Stimulated activated CD4-positive, alpha-beta T cell treated with anti-CD3 and anti-CD28 coated beads, Interleukin-4, amount 100 ng/mL, for 4 hours (primary cell): ENCODE results near the gene EFCAB7.
A peak's percentile ranks its signal among the peaks of the same experiment; 100 is the strongest.
"Not testable (repeated sequence)": the region's sequence is repeated elsewhere in the genome, so short reads cannot be mapped to it uniquely, and the experiment has no call there.

ENCODE experiments used
- DNase-seq, 2 experiments: peaks; one replicate each; pipeline ENCODE4 v3.0.0-alpha.2; 2020

EFCAB7 gene

DNA sequence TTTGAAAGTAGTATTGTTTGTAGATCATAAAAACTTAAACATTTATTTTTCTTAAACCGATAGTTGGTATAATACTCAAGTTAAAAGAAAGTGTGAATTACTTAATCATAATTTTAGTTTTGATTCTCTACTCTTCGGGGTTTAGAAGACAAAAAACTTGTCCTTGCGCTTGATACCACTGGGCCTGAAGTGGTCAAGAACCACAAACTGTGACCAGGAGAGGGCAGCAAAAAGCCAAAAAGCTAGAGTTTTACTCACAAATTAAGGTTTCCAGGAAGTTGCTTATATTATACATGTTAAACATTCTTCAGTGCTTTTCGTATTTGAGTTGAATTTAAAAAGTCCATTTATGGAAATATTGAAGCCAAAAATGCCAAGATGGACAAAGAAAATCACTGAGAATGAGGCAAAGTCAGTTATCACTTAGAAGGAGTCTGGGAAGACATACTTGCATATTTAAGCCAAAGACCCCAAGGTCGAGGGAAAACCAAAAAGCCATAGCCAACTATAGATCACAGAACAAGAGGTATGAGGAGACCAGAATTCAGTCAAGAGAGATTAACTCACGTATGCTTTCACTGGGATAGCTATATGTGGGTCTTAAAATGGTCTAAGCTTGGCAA, 34.2 kb downstream of the EFCAB7 start:
- DNase-seq = no peak

DNA sequence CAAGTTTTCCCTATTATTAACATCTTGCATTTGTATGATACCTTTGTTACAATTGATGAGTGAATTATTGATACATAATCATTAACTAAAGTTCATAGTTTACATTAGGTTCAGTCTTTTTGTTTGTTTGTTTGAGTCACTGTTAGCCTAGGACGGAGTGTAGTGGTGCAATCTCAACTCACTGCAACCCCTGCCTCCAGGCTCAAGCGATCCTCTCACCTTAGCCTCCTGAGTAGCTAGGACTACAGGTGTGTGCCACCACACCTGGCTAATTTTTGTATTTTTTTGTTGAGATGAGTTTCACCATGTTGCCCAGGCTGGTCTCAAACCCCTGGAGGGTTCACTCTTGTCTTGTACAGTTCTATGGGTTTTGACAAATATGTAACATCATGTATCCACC, 36.0 kb downstream of the EFCAB7 start:
- DNase-seq = no peak

DNA sequence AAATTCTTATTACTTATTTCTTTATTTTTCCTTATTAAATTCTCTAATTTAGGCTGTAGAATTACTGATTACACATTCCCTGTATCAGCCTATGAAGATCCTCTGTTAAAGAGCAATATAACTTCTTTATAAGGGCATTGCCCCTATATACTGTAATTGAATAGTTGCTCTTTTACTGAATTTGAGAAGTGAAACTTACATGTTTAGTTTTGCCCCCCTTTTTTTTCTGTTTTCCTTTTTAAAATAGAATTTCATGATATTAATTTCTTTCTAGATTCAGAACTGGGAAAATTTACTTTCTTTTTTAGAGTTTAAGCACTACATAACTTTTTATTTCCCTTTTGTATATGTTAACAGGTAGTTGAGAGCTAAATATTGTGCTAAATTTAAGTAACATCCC, 40.4 kb downstream of the EFCAB7 start:
- no peak for DNase-seq

DNA sequence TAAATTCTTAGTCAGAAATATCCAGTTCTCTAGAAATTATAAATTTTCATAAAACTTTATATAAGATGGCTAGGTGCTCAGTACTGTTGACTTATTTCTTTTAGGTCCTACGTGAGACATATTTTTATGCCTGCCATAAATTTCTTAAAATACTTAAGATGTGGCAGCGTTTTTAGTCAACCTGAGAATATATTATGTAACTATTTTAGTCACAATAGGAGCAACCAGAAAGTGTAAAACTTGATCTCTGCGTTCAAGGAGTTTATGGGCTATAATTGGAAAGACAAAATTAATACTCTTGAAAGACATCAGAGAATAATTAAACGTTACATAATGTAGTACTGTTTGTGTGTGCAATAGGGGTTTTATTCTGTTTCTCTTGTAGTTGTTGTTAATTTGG, 45.7 kb downstream of the EFCAB7 start:
- DNase-seq = no peak

DNA sequence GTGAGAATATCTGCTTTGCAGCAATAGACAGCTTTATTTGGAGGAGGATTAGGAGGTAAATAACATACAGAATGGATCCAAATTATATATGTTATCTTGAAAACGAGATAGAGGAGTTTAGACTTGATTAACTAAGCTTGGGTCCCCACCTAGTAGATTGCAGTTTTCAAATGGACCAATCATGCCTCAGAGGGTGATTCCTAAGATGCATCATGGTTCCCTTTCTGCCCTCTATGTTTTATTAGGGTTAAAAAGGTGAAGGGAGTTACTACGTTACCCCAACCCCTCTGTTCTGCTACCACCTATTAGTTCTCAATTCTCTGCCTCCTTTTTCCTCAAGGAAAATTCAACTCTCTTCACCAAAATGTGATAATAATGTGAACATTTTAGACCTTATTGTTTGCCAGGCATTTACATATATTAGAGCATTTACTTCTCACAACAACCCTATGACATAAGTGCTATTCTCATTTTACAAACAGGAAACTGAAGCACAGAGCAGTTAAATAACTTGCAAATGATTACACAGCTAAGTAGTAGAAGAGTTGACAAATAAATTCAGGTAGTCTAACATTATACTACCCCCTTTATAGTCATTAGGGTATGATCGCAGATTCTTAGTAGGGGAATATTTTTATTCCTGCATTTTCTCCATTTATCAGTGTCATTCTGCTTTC, 46.5 kb downstream of the EFCAB7 start:
- DNase-seq = no peak

DNA sequence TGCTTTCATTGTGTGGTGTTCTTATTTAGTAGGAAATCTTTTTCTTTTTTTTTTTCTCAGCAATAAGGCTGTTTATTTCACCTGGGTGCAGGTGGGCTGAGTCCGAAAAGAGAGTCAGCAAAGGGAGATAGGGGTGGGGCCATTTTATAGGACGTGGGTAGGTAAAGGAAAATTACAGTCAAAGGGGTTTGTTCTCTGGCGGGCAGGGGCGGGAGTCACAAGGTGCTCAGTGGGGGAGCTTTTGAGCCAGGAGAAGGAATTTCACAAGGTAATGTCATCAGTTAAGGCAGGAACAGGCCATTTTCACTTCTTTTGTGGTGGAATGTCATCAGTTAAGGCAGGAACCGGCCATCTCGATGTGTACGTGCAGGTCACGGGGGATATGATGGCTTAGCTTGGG, 49.4 kb downstream of the EFCAB7 start:
- DNase-seq = not testable (repeated sequence)

DNA sequence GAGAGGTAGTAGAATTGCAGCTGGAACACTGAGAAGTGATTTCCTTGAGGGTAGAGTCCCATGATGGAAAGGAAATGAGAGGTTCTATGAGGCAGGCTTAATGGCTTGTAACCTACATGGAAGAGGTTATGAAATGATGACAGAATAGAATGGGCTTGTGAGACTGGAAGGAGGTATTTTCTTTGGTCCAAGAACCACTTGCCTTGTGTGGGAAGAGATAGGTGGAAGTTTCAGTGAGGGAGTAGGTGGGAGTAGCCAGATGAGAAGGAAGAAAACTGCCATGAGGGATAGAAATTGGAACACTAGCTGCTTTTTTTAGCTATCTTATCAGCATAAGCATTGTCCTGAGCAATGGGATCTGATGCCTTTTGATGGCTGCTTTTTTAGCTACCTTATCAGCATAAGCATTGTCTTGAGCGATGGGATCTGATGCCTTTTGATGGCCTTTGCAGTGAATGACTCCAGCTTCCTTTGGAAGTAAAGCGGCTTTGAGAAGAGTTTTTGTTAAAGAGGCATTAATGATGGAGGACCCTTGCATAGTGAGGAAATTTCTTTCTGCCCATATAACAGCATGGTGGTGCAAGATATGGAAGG, 51.0 kb downstream of the EFCAB7 start:
- not testable (repeated sequence) for DNase-seq

DNA sequence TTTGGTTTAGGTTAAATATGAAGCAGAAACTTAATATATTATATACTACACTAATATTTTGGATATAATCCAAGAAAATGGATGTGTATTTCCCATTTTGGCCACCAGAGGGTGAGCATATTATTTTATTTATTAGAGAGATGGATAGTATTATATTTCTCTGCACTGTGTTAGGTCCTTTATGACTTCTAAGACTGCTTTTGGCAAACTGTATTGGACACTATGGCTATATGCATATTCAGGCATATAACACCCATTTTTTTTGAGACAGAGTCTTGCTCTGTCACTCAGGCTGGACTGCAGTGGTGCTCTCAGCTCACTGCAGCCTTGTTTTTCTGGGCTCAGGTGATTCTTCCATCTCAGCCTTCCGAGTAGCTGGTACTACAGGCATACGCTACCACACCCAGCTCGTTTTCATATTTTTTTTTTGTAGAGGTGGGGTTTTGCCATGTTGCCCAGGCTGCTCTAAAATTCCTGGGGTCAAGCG, 52.1 kb downstream of the EFCAB7 start:
- DNase-seq = no peak

DNA sequence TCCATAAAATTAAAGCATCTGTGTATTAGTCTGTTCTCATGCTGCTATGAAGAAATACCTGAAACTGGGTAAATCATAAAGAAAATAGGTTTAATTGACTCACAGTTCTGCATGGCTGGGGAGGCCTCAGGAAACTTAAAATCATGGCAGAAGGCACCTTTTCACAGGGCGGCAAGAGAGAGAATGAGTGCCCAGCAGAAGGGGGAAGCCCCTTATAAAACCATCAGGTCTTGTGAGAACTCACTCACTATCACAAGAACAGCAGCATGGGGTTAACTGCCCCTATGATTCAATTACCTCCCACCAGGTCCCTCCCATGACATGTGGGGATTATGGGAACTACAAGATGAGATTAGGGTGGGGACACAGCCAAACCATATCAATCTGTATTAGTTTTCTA, 63.0 kb downstream of the EFCAB7 start:
- not testable (repeated sequence) for DNase-seq

DNA sequence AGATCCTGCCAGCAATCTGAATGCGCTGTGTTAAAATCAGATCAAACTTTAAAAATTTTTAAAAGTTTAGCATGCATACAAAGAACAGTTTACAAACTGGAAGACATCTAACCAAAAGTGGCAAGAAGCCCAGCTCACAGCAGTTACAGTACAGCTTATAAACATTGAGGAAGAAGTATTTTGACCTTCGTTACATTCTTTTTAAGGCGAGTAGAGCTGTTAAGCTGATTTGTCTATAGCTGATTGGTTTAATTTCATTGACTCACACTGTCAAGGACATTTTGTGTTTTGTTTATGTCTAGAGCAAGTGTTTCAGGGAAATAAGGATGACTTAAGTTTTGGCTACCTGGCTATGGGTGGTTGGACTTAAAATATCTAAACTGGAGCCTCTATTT, 66.8 kb downstream of the EFCAB7 start:
- no peak for DNase-seq

DNA sequence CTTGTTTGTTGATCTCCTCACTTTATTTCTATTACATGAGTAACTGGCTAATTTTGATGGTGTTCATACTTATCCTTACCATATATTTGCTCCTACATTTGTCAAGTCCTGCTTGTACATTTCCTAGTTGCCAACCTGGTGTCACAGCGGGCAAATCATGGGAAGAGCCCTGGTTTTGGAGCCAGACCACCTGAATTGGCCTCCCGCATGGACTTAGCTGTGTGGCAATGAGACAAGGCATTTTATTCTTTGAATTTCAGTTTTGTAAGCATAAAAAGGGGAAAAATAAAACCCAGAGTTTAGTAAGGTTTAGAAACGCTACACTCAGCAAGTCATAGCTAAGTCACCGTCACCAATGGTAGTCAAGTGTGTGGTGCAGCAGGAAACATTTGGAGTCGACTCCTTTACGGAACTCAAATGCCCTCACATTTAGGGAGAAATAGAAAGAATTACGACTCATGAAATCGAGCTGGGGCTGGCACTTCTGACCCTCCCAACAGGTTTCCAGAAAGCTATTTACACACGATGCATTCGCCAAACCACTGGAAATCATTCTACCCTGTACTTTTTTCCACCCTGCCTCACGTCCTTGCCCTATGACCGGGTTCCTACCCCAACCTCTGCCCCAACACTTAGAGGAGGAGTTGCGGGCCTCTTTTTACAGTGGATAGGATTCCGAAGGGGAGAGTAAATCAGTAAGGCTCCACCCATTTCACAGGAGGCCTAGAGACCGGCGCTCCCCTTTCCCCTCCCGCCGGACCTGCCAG, 69.4 kb downstream of the EFCAB7 start:
- DNase-seq = peak in 1 of 2 experiments; percentile 36

DNA sequence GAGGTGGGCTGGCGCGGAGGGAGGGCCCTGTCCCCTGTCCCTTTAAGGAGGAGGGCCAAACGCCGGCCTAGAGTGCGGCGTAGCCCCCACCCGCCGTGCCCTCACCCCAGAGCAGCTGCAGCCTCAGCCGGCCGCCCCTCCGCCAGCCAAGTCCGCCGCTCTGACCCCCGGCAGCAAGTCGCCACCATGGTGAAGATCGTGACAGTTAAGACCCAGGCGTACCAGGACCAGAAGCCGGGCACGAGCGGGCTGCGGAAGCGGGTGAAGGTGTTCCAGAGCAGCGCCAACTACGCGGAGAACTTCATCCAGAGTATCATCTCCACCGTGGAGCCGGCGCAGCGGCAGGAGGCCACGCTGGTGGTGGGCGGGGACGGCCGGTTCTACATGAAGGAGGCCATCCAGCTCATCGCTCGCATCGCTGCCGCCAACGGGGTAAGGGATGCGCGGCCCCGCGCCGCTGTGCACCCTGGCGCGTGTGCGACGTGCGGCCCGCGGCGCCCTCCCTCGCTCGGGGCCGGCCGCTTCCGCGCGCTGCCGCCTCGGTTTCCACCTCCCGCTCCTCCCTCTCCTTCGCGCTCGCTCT, 70.1 kb downstream of the EFCAB7 start, which contains the start of gene PGM1:
Gene PGM1 (plus strand): TSS at position 109 of the 583 bp plus-strand sequence. CDS start 78 bp downstream, at position 187.
- peak; percentile 69 to 71 for DNase-seq

DNA sequence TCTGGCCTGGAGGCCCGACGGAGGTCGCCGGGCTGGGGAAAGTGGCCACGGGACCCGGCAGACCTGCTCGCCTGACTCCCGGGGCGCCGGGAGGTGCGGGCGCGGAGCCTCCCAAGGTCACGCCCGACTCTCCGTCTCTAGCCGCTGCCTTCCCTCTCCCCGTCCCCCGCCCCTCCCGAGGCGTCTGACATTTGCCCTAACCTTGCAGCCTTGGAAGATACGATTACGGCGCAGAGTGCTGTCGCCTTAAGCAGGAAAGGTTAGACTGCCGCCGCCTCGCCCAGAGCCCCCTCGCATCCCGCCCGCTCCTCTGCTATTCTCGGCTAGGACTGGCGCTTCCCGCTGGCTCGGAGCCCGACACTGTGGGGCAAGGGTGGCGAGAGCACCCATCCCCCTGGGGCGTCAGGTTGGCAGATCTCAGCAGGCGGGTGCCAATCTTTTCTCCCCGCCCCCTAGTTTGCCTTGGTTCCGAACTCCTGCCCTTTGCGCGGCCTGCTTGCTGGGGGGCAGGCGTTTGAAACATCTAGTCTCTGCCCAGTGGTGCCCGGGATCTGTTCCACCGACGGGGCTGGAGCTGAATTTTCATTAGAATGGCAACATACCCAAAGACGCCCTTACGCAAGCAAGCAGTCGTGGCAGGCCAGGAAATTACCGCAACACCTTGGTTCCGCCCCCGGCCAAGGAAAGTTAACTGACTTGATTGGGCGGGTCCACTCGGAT, 70.7 kb downstream of the EFCAB7 start:
- peak; percentile 62 to 76 for DNase-seq

DNA sequence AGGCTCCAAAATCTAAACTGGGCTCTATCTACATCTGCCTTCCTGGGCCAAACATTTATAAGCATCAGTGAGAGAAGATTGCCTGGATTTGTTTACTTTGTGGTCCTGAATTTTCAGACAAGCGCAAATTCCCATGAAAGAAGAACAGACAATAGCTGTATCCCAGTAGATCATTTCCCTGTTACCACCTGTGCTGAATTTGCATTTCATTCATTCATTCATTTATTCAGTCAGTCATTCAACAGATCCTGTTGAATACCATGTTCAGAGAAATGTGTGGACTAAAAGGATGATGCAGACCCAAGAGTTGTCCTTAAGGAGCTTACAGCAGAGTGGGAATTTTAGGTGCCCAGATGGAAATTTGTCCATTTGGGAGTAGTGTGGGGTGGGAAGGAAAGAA, 72.1 kb downstream of the EFCAB7 start:
- no peak for DNase-seq

DNA sequence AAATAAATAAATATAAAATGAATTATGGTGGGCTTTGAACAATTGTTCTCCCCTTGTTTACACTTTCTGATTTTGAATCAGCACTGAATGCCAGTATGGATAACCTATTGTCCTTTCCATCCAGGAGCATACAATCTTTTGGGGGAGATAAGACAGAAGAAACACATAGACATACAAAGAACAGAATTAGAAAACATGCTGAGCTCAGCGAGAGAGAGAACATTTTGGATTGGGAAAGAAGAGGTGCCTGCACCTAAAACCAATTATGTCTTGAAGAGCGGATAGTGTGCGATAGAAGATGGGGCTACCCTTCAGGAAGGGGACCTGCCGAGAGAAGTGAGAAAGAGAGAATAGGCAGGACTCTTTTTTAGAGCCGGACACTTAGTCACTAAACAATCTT, 76.5 kb downstream of the EFCAB7 start:
- DNase-seq = no peak

DNA sequence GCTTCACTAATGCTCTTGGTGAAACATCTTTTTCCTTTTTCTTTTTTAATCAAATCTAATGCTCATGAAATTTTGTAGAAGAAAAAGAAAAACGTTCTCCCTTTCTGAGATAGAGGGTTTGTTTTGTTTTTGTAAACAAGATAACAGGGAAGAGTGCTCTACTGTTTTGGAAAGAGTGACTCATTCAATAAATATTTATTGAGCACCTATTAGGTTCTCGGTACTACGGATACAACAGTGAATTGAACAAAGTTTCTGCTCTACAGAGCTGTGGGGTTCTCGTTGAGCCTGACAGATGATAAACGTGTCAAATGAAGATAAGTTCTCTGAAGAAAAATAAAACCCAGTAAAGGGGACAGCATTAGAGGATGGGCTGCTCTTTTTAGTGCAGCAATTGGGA, 76.9 kb downstream of the EFCAB7 start:
- DNase-seq = no peak

DNA sequence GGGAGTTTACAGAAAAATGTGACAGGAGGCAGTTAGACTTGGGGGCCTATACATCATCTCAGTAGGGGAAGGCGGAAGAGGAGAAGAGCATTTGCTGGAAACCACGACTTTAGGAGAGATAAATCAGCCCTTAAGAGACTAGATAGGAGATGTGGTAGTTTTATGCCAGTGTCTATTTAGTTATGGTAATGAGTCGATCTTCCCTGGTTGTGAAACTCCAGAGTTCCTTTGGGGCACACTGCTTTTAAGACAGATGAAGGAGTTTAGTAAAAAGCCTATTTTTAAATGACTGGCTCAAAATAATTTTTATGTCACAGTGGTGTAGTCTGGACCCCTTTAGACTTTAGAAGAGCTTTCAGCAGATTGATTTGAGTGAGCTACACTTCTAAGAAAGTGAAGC, 77.7 kb downstream of the EFCAB7 start:
- no peak for DNase-seq

DNA sequence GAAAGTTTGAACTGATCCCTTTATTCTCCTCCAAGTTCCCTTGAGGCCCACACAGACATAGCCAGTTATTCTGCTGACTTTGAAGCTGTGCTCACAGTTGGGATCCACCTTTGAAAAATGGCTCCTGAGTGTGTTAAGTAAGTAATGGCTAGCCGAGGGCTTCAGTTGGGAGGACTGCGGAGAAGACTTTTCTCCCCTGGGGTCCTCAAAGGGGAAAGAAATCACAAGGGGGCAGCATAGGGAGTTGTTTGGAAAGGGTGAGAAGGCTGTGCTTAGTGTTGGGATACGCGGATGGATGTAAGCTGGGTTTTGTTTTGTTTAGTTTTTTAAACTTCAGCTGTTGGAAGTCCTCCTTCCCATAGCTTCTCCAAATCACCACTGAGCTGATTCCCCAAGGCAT, 78.1 kb downstream of the EFCAB7 start:
- no peak for DNase-seq

DNA sequence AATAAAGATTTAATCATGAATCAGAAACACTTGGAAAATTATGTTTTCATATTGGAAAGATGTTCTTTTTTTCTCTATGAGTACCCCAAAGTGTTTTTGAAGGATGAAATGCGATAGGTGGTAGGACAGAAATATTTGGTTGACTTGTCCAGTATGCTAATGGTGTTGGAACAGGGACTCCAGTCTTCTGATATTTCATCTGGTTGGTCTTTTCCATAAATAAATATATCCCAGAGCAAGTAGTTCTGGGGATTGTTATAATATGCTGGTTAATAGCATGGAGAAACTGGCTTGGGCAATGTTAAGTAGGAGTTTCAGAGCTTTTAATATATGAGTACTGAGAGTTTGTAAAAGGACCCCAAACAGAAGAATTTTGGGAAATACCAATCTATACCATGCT, 78.6 kb downstream of the EFCAB7 start:
- no peak for DNase-seq

DNA sequence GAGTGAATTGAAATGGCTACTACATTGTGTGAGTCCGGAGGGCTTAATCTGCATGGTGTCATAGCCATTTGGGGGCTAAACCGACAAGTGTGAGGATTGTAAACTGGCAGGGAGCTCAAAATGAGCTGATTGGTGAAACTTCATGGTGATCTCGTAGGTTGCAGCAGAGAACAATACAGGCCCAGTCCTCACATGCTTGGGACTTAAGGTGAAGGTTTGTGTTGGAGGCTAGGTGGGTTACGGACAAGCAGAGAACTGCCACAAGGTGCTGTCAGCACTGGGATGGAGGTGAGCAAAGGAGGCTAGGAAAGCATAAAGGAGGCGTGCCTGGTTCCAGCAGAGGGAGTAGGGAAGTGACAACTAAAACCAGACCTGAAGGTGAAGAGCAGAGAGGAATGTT, 79.3 kb downstream of the EFCAB7 start:
- DNase-seq = no peak

DNA sequence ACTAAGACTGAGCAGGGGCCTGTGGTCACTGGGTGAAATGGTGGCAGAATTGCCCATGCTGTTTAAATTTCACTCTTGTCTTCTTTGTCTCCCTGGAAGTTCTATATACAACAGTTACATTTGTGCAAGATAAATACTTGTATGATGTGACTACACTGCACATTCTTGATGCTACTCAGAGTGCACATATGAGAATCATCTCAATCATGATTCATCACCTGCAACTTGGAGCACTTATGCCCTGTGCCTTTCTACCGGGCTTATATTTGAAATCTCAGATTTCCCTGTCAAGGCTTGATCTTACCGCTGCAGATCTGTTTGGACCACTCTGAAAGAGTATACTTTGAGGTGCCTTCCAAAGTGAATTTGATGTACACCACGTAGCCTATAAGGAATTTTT, 80.5 kb downstream of the EFCAB7 start:
- DNase-seq = no peak

DNA sequence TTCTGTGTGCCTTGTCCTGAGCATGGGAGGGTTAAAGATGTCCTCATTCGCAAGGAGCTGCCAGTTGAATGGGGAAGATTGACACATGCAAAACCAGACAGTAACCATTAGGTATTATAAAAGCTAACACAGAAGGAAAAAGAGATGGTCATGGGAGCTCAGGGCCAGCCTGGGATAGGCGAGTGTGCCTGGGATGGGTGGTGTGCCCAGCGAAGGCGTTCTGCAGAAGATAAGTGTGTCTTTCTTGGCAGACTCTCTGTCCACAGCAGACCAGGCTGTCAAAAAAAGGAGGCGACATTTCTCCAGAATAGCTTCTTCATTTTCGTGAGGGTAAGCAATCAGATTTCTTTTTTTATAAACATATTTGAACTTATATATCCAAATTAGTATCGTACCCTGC, 84.0 kb downstream of the EFCAB7 start:
- no peak for DNase-seq
